ENCODE results near the gene CRHBP. TPM values are rescaled to one million over a fixed set of nuclear protein-coding genes. Genes with fewer than 3 reads are reported as not detected.

Gene CRHBP
- total RNA-seq, 1 experiment from 2014 or later = not detected

DNA sequence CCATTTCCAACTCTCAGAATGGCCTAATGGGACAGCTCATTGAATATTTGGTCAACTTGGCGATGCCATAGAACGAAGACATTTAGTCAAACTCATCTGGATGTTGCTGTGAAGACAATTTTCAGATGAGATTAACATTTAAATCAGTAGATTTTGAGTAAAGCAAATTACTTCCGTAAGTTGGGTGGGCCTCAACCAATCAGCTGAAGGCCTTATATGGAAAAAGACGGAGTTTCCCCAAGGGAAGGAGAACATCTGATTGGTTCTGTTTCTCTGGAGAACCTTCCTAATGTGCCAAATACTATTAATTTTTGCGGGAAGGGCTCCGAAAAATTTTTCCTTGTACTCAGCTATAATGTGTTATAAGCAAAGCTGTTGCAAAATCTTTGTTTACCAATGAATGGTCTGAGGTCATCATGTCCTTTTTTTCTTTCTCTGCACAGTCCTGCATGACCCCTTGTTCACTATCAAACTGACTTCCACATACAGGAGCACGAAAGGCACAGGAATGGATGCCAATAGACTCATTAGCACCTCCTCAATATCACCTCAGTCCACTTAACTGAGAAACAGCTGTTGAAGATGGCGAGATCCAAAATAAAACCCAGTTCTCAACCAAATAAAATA is 27.8 kb downstream of the CRHBP start:
- no peaks in the 10 kb centered on the region for H3K4me1 Mint-ChIP-seq
- no peak for DNase-seq (ENCODE audit: low spot score)
- H3K4me3 Mint-ChIP-seq = no peak overlapping the region
- POLR2A ChIA-PET = no interaction called here
- H3K27ac Mint-ChIP-seq = no peak overlapping the region
- H3K9me3 Mint-ChIP-seq = peaks cover 5% of the 10 kb centered on the region; the same call in 1 of the 2 replicates
- no peak for ATAC-seq
- TF ChIP-seq, protein P1, sequence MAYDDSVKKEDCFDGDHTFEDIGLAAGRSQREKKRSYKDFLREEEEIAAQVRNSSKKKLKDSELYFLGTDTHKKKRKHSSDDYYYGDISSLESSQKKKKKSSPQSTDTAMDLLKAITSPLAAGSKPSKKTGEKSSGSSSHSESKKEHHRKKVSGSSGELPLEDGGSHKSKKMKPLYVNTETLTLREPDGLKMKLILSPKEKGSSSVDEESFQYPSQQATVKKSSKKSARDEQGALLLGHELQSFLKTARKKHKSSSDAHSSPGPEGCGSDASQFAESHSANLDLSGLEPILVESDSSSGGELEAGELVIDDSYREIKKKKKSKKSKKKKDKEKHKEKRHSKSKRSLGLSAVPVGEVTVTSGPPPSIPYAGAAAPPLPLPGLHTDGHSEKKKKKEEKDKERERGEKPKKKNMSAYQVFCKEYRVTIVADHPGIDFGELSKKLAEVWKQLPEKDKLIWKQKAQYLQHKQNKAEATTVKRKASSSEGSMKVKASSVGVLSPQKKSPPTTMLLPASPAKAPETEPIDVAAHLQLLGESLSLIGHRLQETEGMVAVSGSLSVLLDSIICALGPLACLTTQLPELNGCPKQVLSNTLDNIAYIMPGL (CRISPR knock-in tag; IDR thresholded peaks at IDR 0.05) = no peak
- TF ChIP-seq NR3C1 (CRISPR knock-in tag; conservative IDR thresholded peaks at IDR 0.05; ENCODE audit: low read depth) (no peak), KAT7 (CRISPR knock-in tag; IDR thresholded peaks at IDR 0.05; ENCODE audit: borderline replicate concordance) (no peak), ZNF138 (CRISPR knock-in tag; conservative IDR thresholded peaks at IDR 0.05) (no peak), CREB1 (CRISPR knock-in tag; IDR thresholded peaks at IDR 0.05) (no peak), TCF7 (CRISPR knock-in tag; IDR thresholded peaks at IDR 0.05; ENCODE audit: low read depth) (no peak)
- TF ChIP-seq, protein P2, sequence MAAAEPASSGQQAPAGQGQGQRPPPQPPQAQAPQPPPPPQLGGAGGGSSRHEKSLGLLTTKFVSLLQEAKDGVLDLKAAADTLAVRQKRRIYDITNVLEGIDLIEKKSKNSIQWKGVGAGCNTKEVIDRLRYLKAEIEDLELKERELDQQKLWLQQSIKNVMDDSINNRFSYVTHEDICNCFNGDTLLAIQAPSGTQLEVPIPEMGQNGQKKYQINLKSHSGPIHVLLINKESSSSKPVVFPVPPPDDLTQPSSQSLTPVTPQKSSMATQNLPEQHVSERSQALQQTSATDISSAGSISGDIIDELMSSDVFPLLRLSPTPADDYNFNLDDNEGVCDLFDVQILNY (CRISPR knock-in tag; IDR thresholded peaks at IDR 0.05) = no peak
- TF ChIP-seq, protein P3, sequence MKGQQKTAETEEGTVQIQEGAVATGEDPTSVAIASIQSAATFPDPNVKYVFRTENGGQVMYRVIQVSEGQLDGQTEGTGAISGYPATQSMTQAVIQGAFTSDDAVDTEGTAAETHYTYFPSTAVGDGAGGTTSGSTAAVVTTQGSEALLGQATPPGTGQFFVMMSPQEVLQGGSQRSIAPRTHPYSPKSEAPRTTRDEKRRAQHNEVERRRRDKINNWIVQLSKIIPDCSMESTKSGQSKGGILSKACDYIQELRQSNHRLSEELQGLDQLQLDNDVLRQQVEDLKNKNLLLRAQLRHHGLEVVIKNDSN (CRISPR knock-in tag; IDR thresholded peaks at IDR 0.05) = no peak
- TF ChIP-seq, protein P4, sequence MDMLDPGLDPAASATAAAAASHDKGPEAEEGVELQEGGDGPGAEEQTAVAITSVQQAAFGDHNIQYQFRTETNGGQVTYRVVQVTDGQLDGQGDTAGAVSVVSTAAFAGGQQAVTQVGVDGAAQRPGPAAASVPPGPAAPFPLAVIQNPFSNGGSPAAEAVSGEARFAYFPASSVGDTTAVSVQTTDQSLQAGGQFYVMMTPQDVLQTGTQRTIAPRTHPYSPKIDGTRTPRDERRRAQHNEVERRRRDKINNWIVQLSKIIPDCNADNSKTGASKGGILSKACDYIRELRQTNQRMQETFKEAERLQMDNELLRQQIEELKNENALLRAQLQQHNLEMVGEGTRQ (CRISPR knock-in tag; IDR thresholded peaks at IDR 0.05) = no peak
- TF ChIP-seq, protein P5, sequence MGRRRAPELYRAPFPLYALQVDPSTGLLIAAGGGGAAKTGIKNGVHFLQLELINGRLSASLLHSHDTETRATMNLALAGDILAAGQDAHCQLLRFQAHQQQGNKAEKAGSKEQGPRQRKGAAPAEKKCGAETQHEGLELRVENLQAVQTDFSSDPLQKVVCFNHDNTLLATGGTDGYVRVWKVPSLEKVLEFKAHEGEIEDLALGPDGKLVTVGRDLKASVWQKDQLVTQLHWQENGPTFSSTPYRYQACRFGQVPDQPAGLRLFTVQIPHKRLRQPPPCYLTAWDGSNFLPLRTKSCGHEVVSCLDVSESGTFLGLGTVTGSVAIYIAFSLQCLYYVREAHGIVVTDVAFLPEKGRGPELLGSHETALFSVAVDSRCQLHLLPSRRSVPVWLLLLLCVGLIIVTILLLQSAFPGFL (CRISPR knock-in tag; IDR thresholded peaks at IDR 0.05; ENCODE audit: borderline replicate concordance) = no peak
- TF ChIP-seq, protein P6, sequence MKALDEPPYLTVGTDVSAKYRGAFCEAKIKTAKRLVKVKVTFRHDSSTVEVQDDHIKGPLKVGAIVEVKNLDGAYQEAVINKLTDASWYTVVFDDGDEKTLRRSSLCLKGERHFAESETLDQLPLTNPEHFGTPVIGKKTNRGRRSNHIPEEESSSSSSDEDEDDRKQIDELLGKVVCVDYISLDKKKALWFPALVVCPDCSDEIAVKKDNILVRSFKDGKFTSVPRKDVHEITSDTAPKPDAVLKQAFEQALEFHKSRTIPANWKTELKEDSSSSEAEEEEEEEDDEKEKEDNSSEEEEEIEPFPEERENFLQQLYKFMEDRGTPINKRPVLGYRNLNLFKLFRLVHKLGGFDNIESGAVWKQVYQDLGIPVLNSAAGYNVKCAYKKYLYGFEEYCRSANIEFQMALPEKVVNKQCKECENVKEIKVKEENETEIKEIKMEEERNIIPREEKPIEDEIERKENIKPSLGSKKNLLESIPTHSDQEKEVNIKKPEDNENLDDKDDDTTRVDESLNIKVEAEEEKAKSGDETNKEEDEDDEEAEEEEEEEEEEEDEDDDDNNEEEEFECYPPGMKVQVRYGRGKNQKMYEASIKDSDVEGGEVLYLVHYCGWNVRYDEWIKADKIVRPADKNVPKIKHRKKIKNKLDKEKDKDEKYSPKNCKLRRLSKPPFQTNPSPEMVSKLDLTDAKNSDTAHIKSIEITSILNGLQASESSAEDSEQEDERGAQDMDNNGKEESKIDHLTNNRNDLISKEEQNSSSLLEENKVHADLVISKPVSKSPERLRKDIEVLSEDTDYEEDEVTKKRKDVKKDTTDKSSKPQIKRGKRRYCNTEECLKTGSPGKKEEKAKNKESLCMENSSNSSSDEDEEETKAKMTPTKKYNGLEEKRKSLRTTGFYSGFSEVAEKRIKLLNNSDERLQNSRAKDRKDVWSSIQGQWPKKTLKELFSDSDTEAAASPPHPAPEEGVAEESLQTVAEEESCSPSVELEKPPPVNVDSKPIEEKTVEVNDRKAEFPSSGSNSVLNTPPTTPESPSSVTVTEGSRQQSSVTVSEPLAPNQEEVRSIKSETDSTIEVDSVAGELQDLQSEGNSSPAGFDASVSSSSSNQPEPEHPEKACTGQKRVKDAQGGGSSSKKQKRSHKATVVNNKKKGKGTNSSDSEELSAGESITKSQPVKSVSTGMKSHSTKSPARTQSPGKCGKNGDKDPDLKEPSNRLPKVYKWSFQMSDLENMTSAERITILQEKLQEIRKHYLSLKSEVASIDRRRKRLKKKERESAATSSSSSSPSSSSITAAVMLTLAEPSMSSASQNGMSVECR (CRISPR knock-in tag; IDR thresholded peaks at IDR 0.05; ENCODE audit: borderline replicate concordance) = no peak
- TF ChIP-seq, protein P7, sequence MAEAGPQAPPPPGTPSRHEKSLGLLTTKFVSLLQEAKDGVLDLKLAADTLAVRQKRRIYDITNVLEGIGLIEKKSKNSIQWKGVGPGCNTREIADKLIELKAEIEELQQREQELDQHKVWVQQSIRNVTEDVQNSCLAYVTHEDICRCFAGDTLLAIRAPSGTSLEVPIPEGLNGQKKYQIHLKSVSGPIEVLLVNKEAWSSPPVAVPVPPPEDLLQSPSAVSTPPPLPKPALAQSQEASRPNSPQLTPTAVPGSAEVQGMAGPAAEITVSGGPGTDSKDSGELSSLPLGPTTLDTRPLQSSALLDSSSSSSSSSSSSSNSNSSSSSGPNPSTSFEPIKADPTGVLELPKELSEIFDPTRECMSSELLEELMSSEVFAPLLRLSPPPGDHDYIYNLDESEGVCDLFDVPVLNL (CRISPR knock-in tag; IDR thresholded peaks at IDR 0.05; ENCODE audit: borderline replicate concordance, low read depth) = no peak
- TF ChIP-seq, protein P8, sequence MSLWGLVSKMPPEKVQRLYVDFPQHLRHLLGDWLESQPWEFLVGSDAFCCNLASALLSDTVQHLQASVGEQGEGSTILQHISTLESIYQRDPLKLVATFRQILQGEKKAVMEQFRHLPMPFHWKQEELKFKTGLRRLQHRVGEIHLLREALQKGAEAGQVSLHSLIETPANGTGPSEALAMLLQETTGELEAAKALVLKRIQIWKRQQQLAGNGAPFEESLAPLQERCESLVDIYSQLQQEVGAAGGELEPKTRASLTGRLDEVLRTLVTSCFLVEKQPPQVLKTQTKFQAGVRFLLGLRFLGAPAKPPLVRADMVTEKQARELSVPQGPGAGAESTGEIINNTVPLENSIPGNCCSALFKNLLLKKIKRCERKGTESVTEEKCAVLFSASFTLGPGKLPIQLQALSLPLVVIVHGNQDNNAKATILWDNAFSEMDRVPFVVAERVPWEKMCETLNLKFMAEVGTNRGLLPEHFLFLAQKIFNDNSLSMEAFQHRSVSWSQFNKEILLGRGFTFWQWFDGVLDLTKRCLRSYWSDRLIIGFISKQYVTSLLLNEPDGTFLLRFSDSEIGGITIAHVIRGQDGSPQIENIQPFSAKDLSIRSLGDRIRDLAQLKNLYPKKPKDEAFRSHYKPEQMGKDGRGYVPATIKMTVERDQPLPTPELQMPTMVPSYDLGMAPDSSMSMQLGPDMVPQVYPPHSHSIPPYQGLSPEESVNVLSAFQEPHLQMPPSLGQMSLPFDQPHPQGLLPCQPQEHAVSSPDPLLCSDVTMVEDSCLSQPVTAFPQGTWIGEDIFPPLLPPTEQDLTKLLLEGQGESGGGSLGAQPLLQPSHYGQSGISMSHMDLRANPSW (CRISPR knock-in tag; conservative IDR thresholded peaks at IDR 0.05; ENCODE audit: low read depth) = no peak
- H3K36me3 Mint-ChIP-seq = no peaks in the 10 kb centered on the region
- CTCF ChIA-PET = no interaction called here
- no peaks in the 10 kb centered on the region for H3K27me3 Mint-ChIP-seq (ENCODE audit: low read depth)
